Embryonic facial prominence (tissue), 1 donor: ENCODE measurements around the gene PLSCR1.
"Not testable (repeated sequence)": the region's sequence is repeated elsewhere in the genome, so short reads cannot be mapped to it uniquely, and the experiment has no call there.

Experiments
- DNase-seq: peaks from one replicate; pipeline ENCODE4 v3.0.0-alpha.2; 2016; ENCODE audit errors: extremely low spot score

PLSCR1 gene

GRCh38 chr3:146513386-146514051 lies 30.9 kb downstream of the PLSCR1 start:
- DNase-seq = no peak

GRCh38 chr3:146511402-146512134 lies 32.8 kb downstream of the PLSCR1 start:
- no peak for DNase-seq

DNA sequence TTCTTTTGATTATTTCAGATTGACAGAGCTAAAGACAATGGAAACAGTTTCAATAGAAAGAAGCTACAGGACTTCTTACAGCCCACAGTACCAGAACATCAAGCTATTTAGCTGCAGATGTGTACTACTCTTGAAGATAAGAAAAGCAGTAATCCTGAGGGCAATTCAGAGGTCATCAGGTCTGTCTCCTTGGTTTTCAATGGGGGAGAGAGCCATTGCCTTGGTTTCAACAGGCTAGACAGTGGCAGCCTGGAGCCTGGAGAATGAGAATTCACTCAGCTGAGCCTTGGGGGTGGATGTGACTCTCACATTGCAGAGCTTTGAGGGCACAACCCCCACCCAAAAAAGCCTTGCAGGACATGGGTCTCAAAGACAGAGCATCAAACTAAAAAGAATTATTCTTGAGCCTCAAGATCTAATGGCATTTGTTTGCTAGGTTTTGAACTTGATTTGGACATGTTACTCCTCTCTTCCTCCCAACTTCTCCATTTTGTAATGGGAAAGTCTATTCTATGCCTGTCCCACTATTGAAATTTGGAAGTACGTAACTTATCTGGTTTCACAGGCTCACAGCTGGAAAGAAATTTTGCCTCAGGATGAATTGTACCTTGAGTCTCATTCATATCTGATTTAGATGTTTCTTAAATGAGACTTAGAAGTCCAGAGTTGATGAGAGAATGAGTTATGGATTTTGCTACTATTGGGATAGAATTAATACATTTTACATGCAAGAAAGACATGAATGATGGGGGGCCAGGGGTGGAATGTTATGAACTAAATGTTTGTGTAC lies 36.9 kb downstream of the PLSCR1 start:
- DNase-seq = no peak

DNA sequence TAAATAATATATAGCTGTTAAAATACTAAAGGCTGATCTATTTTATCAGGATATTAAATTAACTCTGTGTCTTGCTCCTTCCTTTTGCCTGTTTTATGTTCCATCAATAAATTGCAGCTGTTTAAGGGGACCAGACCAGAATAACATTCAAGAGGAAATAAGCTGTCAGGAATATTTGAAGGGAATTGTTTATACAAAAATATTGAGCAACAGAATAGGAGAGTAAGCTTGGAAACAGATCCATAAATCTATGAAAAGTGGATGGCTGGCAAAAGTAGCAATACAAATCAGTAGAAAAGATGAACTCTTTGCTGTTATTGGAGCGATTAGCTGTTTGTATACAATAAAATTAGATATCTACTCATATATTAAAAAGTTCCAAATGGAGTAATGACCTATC lies 38.9 kb downstream of the PLSCR1 start:
- no peak for DNase-seq

GRCh38 chr3:146504498-146505197 lies 39.8 kb downstream of the PLSCR1 start:
- no peak for DNase-seq

- no peak for DNase-seq
These were observed 40.8 kb downstream of the PLSCR1 start for GRCh38 chr3:146503461-146504202.

- DNase-seq = no peak
These were observed 41.4 kb downstream of the PLSCR1 start for GRCh38 chr3:146502887-146503460.

DNA sequence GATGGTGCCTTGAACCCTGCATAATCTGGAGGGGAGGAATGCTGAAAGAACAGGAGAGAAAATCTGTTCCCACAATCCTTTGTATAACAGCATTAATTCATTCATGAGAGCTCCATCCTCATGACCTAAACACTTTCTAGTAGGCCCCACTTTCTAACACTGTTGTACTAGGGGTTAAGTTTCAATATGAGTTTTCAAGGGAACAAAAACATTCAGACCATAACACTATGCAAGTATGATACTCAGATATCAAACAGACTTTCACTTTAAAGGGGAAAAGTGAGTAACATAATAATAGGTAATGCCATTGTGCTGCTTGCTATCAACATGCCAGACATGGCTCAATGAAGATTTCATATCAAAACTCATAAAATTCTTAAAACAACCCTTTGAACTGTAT lies 42.7 kb downstream of the PLSCR1 start:
- DNase-seq = no peak

- DNase-seq = no peak
These were observed 44.7 kb downstream of the PLSCR1 start for GRCh38 chr3:146499701-146500100.

GRCh38 chr3:146498002-146498736 lies 46.2 kb downstream of the PLSCR1 start:
- DNase-seq = no peak

DNA sequence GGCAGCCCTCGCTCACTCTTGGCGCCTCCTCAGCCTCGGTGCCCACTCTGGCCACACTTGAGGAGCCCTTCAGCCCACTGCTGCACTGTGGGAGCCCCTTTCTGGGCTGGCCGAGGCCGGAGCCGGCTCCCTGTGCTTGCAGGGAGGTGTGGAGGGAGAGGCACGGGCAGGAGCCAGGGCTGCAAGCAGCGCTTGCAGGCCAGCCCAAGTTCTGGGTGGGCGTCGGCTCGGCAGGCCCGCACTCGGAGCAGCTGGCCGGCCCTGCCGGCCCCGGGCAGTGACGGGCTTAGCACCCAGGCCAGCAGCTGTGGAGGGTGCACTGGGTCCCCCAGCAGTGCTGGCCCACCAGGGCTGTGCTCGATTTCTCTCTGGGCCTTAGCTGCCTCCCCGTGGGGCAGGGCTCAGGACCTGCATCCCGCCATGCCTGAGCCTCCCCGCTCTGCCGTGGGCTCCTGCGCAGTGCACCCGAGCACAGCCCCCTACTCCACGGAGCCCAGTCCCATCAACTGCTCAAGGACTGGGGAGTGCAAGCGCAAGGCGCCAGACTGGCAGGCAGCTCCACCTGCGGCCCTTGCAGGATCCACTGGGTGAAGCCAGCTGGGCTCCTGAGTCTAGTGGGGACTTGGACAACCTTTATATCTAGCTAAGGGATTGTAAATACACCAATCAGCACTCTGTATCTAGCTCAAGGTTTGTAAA lies 47.1 kb downstream of the PLSCR1 start:
- DNase-seq = not testable (repeated sequence)

DNA sequence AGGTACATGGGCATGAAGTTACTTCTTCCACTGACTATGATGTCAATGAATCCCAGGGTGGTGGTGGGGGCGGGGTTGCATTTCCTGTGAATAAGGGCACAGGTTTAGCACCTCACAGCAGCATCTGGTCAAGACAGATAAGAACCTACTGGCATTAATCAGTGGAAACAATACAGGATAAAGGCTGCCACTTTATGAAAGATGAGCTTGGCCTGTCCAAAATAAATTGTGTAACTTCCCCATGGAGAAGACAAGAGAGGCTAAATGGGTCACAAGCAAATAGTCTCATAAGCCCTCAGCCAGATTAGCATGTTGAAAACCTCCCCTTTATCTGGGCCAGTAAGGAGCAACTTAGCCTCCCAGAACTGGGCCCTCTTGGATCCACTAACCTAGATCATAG lies 47.7 kb downstream of the PLSCR1 start:
- DNase-seq = no peak

DNA sequence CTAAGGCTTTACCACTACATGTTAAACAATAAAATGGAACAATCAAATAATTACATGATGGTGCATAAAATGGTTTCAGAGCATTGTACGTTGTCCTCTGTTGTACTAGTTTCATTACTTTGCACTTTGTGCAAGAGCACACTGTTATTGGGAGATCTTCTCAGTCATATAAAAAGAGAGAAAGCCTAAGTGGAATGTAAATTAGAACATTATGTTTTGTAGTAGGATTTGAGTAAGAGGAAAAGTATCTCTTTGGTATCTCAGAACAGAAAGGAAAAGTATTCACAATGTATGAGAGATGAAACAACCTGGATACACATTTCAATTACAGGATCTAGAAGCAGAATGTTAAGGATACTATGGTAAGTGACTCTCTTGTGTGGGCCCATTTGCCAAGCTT lies 48.2 kb downstream of the PLSCR1 start:
- DNase-seq = no peak

GRCh38 chr3:146493761-146494160 lies 50.6 kb downstream of the PLSCR1 start:
- no peak for DNase-seq

DNA sequence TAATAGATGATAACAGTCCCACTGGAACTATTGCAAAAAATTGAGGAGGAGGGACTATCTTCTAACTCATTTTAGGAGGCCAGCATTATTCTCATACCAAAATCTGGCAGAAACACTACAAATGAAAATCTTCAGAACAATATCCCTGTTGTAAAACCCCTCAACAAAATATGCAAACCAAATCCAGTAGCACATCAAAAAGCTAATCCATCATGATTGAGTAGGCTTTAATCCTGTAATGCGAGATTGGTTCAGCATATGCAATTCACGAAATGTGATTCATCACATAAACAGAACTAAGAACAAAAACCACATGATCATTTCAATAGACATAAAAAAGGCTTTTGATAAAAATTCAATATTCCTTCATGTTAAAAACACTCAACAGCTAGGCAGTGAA lies 51.2 kb downstream of the PLSCR1 start:
- DNase-seq = no peak

- DNase-seq = no peak
These were observed 53.1 kb downstream of the PLSCR1 start for GRCh38 chr3:146491303-146491702.

DNA sequence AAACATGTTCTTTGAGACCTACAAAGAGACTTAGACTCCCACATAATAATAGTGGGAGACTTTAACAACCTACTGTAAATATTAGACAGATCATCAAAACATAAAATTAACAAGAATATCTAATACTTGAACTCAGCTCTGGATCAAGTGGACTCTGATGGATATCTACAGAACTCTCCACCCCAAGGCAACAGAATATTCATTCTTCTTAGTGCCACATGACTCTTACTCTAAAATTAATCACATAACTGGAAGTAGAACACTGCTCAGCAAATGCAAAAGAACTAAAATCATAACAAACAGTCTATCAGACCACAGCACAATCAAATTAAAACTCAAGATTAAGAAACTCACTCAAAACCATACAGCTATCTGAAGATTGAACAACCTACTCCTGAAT lies 59.1 kb downstream of the PLSCR1 start:
- no peak for DNase-seq

GRCh38 chr3:146476094-146476740 lies 68.2 kb downstream of the PLSCR1 start:
- DNase-seq = no peak

- not testable (repeated sequence) for DNase-seq
These were observed 69.4 kb downstream of the PLSCR1 start for GRCh38 chr3:146474976-146475375.
